ENCODE results near the gene PTPRJ. TPM values are rescaled to one million over a fixed set of nuclear protein-coding genes. Genes with fewer than 3 reads are reported as not detected.

The PTPRJ gene
- total and polyA plus RNA-seq, 4 donors, result 4.1 to 24.7 (median 14.6) TPM

GRCh38 chr11:47991266-47991830 lies 11.0 kb downstream of the PTPRJ start:
- no peaks in the 10 kb centered on the region for H3K9me3 ChIP-seq (ENCODE audit: control insufficient read depth in 4 of 4, low read length in 3 of 4)
- H3K36me3 ChIP-seq (ENCODE audit: control insufficient read depth in 4 of 4, insufficient read depth in 3 of 4, low read depth in 1 of 4, low read length in 3 of 4), result no peaks in the 10 kb centered on the region
- DNase-seq (ENCODE audit: low spot score), result no peak
- H3K4me1 ChIP-seq (ENCODE audit: control insufficient read depth in 4 of 4, insufficient read depth in 4 of 4, low read length in 3 of 4), result peaks cover 8 to 42% (median 18%) of the 10 kb centered on the region in 4 donors
- H3K4me3 ChIP-seq (ENCODE audit: low read depth in 1 of 3, low read length in 3 of 3), result peak overlapping the region in 2 of 3 donors; percentile 16 to 19
- 5% methylated on average over 9 of the region's 9 CpGs for WGBS
- peak overlapping the region; percentile 58 to 66 for H3K27ac ChIP-seq (ENCODE audit: low read depth in 1 of 2, low read length in 2 of 2)
- peak overlapping the region; percentile 15 to 64 for H3K9ac ChIP-seq (ENCODE audit: low read depth in 1 of 2, low read length in 2 of 2)
- H3K27me3 ChIP-seq (ENCODE audit: control insufficient read depth in 4 of 4, insufficient read depth in 4 of 4, low read length in 3 of 4), result no peaks in the 10 kb centered on the region
- no peak for TF ChIP-seq GABPA (IDR thresholded peaks at IDR 0.05 in 1 of 2, conservative IDR thresholded peaks at IDR 0.05 in 1 of 2)
- no peak for TF ChIP-seq JUND (IDR thresholded peaks at IDR 0.05)
- no peak for TF ChIP-seq RAD21 (IDR thresholded peaks at IDR 0.05)
- no peak for TF ChIP-seq CTCF (IDR thresholded peaks at IDR 0.05; ENCODE audit: low read depth, low read length, missing input control)
- peak; percentile 13 for TF ChIP-seq SP1 (IDR thresholded peaks at IDR 0.05)
- TF ChIP-seq REST (IDR thresholded peaks at IDR 0.05), result no peak
- TF ChIP-seq TAF1 (conservative IDR thresholded peaks at IDR 0.05), result no peak
- no peak for TF ChIP-seq EGR1 (IDR thresholded peaks at IDR 0.05; ENCODE audit: low read depth in 2 of 2)
- TF ChIP-seq RXRA (IDR thresholded peaks at IDR 0.05), result no peak
- no peak for TF ChIP-seq FOXA1 (IDR thresholded peaks at IDR 0.05)
- peak; percentile 70 for TF ChIP-seq YY1 (IDR thresholded peaks at IDR 0.05)
- peak in 1 of 2 donors; percentile 4 for TF ChIP-seq HNF4A (conservative IDR thresholded peaks at IDR 0.05)
- no peak for TF ChIP-seq HNF4G (IDR thresholded peaks at IDR 0.05)

GRCh38 chr11:47991894-47992293 lies 11.5 kb downstream of the PTPRJ start:
- H3K27ac ChIP-seq (ENCODE audit: low read depth in 1 of 2, low read length in 2 of 2), result peak overlapping the region; percentile 58 to 66
- TF ChIP-seq NR2F2 (IDR thresholded peaks at IDR 0.05), result no peak
- no peak for TF ChIP-seq JUND (IDR thresholded peaks at IDR 0.05)
- no peak for TF ChIP-seq GABPA (IDR thresholded peaks at IDR 0.05 in 1 of 2, conservative IDR thresholded peaks at IDR 0.05 in 1 of 2)
- TF ChIP-seq FOXA2 (IDR thresholded peaks at IDR 0.05), result no peak
- no peak for TF ChIP-seq REST (IDR thresholded peaks at IDR 0.05)
- TF ChIP-seq MAX (IDR thresholded peaks at IDR 0.05), result no peak
- no peak for TF ChIP-seq RAD21 (IDR thresholded peaks at IDR 0.05)
- TF ChIP-seq TAF1 (conservative IDR thresholded peaks at IDR 0.05), result no peak
- TF ChIP-seq HNF4A (conservative IDR thresholded peaks at IDR 0.05), result no peak
- no peak for TF ChIP-seq ZBTB33 (IDR thresholded peaks at IDR 0.05)

More at GRCh38 chr11:47991894-47992293, 11.5 kb downstream of the PTPRJ start:
- no peaks in the 10 kb centered on the region for H3K27me3 ChIP-seq (ENCODE audit: control insufficient read depth in 4 of 4, insufficient read depth in 4 of 4, low read length in 3 of 4)
- no peaks in the 10 kb centered on the region for H3K9me3 ChIP-seq (ENCODE audit: control insufficient read depth in 4 of 4, low read length in 3 of 4)
- H3K4me1 ChIP-seq (ENCODE audit: control insufficient read depth in 4 of 4, insufficient read depth in 4 of 4, low read length in 3 of 4), result peaks cover 9 to 47% (median 22%) of the 10 kb centered on the region in 4 donors
- WGBS, result 90% methylated on average over 6 of the region's 6 CpGs
- no peak for DNase-seq (ENCODE audit: low spot score)
- H3K9ac ChIP-seq (ENCODE audit: low read depth in 1 of 2, low read length in 2 of 2), result no peak overlapping the region
- H3K4me3 ChIP-seq (ENCODE audit: low read depth in 1 of 3, low read length in 3 of 3), result no peak overlapping the region
- no peaks in the 10 kb centered on the region for H3K36me3 ChIP-seq (ENCODE audit: control insufficient read depth in 4 of 4, insufficient read depth in 3 of 4, low read depth in 1 of 4, low read length in 3 of 4)

All from liver (tissue), 9 donors.